ENCODE data around the gene SLC16A10. TPM values are rescaled to one million over a fixed set of nuclear protein-coding genes. Genes with fewer than 3 reads are reported as not detected.

The SLC16A10 gene
- total RNA-seq, 1 experiment from 2014 or later = 0.05 TPM

DNA sequence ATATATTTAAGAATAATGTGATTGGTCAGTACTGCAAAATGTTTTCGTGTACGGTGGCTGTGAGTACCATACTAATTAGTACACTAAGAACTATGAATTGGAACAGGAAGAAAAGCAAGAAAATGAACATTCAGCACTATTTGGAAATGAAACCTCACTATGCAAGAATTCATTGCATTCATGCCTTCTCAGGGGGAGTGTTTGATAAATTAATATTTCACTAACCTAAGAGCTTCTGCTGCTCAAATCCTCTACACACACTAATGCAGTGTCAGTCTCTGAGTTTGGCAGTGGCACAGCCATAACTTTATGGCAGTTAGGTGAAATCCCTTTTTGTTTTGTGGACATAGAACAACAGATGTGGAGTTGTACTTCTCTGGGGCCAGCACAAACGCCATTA is 60.1 kb downstream of the SLC16A10 start:
- H3K27ac Mint-ChIP-seq (ENCODE audit: low read depth, unreplicated experiment) = no peak overlapping the region
- POLR2A ChIA-PET = interaction anchor here (0.6 kb wide), 1 partner anchor 13 kb away, joined by 3 read pairs; no protein-coding TSS in a partner anchor
- intact Hi-C loops (cut with micrococcal nuclease) = no loop called here
- no peaks in the 10 kb centered on the region for H3K9me3 Mint-ChIP-seq (ENCODE audit: unreplicated experiment)
- peaks cover 7% of the 10 kb centered on the region for H3K4me1 Mint-ChIP-seq (ENCODE audit: insufficient read depth, unreplicated experiment)
- H3K27me3 Mint-ChIP-seq (ENCODE audit: insufficient read depth, unreplicated experiment) = no peaks in the 10 kb centered on the region
- CTCF ChIA-PET = no interaction called here
- no peak for DNase-seq (ENCODE audit: unreplicated experiment)
- no TSS peak for BruUV-seq (replicated peaks)
- no peaks in the 10 kb centered on the region for H3K36me3 Mint-ChIP-seq (ENCODE audit: insufficient read depth, unreplicated experiment)
- TF ChIP-seq CTCF (IDR thresholded peaks at IDR 0.05; ENCODE audit: unreplicated experiment) = no peak
- no peak overlapping the region for H3K4me3 Mint-ChIP-seq (ENCODE audit: unreplicated experiment)

- TF ChIP-seq CTCF (IDR thresholded peaks at IDR 0.05; ENCODE audit: unreplicated experiment) = no peak
- Mint-ChIP-seq H3K4me1 (ENCODE audit: insufficient read depth, unreplicated experiment) (peaks cover 7% of the 10 kb centered on the region), H3K4me3 (ENCODE audit: unreplicated experiment) (no peak overlapping the region), H3K27me3 (ENCODE audit: insufficient read depth, unreplicated experiment) (no peaks in the 10 kb centered on the region), H3K27ac (ENCODE audit: low read depth, unreplicated experiment) (no peak overlapping the region), H3K36me3 (ENCODE audit: insufficient read depth, unreplicated experiment) (no peaks in the 10 kb centered on the region), H3K9me3 (ENCODE audit: unreplicated experiment) (no peaks in the 10 kb centered on the region)
- ChIA-PET CTCF (no interaction called here), POLR2A (no interaction called here)
- BruUV-seq (replicated peaks) = no TSS peak
- intact Hi-C loops (cut with micrococcal nuclease) = no loop called here
- no peak for DNase-seq (ENCODE audit: unreplicated experiment)
These were observed 60.8 kb downstream of the SLC16A10 start for GRCh38 chr6:111148110-111148509.

GRCh38 chr6:111150577-111150976 is 63.3 kb downstream of the SLC16A10 start:
- BruUV-seq (replicated peaks) = no TSS peak
- ChIA-PET POLR2A (interaction anchor here (0.5 to 0.9 kb wide), 4 partner anchors 45 to 141 kb away, joined by 3 read pairs; no protein-coding TSS in a partner anchor), CTCF (interaction anchor here (0.8 kb wide), 1 partner anchor 51 kb away, joined by 3 read pairs; no protein-coding TSS in a partner anchor)
- Mint-ChIP-seq H3K36me3 (ENCODE audit: insufficient read depth, unreplicated experiment) (no peaks in the 10 kb centered on the region), H3K9me3 (ENCODE audit: unreplicated experiment) (no peaks in the 10 kb centered on the region), H3K4me3 (ENCODE audit: unreplicated experiment) (no peak overlapping the region), H3K27me3 (ENCODE audit: insufficient read depth, unreplicated experiment) (no peaks in the 10 kb centered on the region), H3K27ac (ENCODE audit: low read depth, unreplicated experiment) (no peak overlapping the region), H3K4me1 (ENCODE audit: insufficient read depth, unreplicated experiment) (peaks cover 7% of the 10 kb centered on the region)
- TF ChIP-seq CTCF (IDR thresholded peaks at IDR 0.05; ENCODE audit: unreplicated experiment) = no peak
- DNase-seq (ENCODE audit: unreplicated experiment) = peak; percentile 60
- intact Hi-C loops (cut with micrococcal nuclease) = no loop called here

- ChIA-PET POLR2A (no interaction called here), CTCF (no interaction called here)
- Mint-ChIP-seq H3K4me3 (ENCODE audit: unreplicated experiment) (no peak overlapping the region), H3K9me3 (ENCODE audit: unreplicated experiment) (no peaks in the 10 kb centered on the region), H3K27ac (ENCODE audit: low read depth, unreplicated experiment) (no peak overlapping the region), H3K27me3 (ENCODE audit: insufficient read depth, unreplicated experiment) (no peaks in the 10 kb centered on the region), H3K4me1 (ENCODE audit: insufficient read depth, unreplicated experiment) (peaks cover 7% of the 10 kb centered on the region), H3K36me3 (ENCODE audit: insufficient read depth, unreplicated experiment) (no peaks in the 10 kb centered on the region)
- TF ChIP-seq CTCF (IDR thresholded peaks at IDR 0.05; ENCODE audit: unreplicated experiment) = no peak
- no TSS peak for BruUV-seq (replicated peaks)
- no peak for DNase-seq (ENCODE audit: unreplicated experiment)
- intact Hi-C loops (cut with micrococcal nuclease) = no loop called here
These were observed 67.7 kb downstream of the SLC16A10 start for GRCh38 chr6:111154981-111155380.
